C4-2B (cell line): ENCODE measurements around the gene NR3C1.

Experiments
- ZFX ChIP-seq: fragments of 450-650 bp; IDR thresholded peaks from 2 replicates; pipeline ENCODE4 v1.6.1; 2017
- TF ChIP-seq, protein P1 (sequence below): fragments of 450-650 bp; conservative IDR thresholded peaks from 2 replicates; pipeline ENCODE4 v1.5.1; 2017; ENCODE audit warnings: mild to moderate bottlenecking

DNA sequence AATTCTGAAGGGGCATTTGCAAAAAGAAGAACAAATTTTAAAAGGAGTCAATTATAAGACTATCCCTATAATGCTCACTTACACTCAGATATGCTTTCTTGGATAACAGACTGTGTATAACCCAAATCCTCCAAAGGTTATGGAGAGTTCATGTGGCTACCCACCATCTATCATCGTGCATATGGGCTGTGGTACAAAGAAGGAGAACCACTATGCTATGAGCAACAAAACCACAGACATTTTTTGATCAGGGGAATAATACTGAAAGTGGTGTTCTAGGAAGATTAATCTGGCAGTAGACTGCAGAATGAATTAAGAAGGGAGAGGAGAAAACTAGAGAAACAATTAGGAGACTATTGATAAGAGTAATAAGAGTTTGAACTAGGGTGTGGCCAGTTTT, 16.8 kb downstream of the NR3C1 start:
- TF ChIP-seq, protein P1, sequence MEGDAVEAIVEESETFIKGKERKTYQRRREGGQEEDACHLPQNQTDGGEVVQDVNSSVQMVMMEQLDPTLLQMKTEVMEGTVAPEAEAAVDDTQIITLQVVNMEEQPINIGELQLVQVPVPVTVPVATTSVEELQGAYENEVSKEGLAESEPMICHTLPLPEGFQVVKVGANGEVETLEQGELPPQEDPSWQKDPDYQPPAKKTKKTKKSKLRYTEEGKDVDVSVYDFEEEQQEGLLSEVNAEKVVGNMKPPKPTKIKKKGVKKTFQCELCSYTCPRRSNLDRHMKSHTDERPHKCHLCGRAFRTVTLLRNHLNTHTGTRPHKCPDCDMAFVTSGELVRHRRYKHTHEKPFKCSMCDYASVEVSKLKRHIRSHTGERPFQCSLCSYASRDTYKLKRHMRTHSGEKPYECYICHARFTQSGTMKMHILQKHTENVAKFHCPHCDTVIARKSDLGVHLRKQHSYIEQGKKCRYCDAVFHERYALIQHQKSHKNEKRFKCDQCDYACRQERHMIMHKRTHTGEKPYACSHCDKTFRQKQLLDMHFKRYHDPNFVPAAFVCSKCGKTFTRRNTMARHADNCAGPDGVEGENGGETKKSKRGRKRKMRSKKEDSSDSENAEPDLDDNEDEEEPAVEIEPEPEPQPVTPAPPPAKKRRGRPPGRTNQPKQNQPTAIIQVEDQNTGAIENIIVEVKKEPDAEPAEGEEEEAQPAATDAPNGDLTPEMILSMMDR = no peak
- TF ChIP-seq ZFX = no peak
